ENCODE data around the gene SBSN.

SBSN gene

DNA sequence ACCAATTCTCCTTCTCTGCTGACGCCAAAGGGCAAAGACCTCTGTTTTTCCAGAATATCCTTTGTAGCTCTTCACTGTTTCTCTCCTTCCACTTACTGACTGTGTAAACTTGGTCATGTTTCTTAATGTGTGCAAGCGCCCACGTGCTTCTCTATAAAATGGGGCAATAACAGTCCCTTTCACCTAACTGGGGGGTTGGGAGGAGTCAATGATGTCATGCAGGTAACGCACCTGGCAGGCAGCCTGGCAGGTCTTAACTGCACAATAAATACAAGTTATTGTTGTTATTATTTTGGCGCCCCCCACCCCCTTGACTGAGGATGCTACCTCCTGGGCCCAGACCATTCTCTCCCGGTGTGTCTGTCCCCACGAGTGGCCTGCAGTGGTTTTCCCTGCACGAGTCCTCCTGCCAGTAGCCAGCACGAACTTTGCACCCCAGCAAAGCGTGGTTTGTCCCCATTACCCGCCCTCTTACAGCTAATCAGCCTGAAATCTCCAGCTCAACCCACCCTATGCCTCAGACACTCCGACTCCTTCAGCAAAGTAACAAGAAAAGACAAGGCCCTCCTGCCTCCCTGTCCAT lies 5.3 kb downstream of the SBSN start:
- no peak for TF ChIP-seq POU2F2 (IDR thresholded peaks at IDR 0.05; ENCODE audit: low read depth, low read length)
- no peak for TF ChIP-seq POLR2A (IDR thresholded peaks at IDR 0.05; ENCODE audit: low read depth, low read length)
- no peak for TF ChIP-seq TAF1 (IDR thresholded peaks at IDR 0.05; ENCODE audit: low read depth, low read length)
- no peak for TF ChIP-seq SPI1 (IDR thresholded peaks at IDR 0.05; ENCODE audit: low read depth, low read length)
- TF ChIP-seq PAX5 (IDR thresholded peaks at IDR 0.05; ENCODE audit: insufficient read depth, low read length, severe bottlenecking): no peak
- no peak for TF ChIP-seq POLR2AphosphoS5 (IDR thresholded peaks at IDR 0.05; ENCODE audit: low read depth, low read length)
- FAIRE-seq (no peak), DNase-seq (ENCODE audit: insufficient read length, low spot score) (no peak)

DNA sequence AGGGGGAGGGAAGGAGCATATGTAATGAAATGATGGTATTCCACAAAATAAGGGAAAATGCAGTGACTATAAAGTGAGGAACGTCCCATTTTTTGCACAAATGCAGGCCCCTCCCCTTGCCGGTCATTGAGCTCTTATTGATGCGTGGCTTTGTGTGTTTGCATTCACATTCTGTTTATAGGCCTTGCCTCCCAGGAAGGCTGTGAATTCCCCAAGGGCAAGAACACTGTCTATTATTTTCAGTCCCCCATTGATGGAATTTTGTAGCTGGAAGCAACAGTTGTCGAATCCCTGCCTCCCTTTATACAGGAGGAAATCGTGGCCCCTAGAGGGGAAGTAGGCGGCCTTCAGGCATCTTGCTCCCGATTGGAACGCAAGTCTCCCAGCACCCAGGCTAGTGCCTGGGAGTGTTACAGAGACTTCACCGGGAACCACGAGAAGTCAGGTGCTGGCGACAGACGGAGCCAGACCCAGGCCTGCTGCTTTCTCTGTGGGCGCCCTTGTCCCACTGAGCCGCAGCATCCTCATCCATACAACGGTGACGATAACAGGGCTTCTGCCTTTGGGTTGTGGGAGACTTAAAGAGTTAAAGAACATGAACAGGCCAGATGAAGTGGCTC lies 6.9 kb downstream of the SBSN start:
- TF ChIP-seq POU2F2 (IDR thresholded peaks at IDR 0.05; ENCODE audit: low read depth, low read length) (no peak), POLR2A (IDR thresholded peaks at IDR 0.05; ENCODE audit: low read depth, low read length) (no peak), SPI1 (IDR thresholded peaks at IDR 0.05; ENCODE audit: low read depth, low read length) (no peak), TAF1 (IDR thresholded peaks at IDR 0.05; ENCODE audit: low read depth, low read length) (no peak), POLR2AphosphoS5 (IDR thresholded peaks at IDR 0.05; ENCODE audit: low read depth, low read length) (no peak), PAX5 (IDR thresholded peaks at IDR 0.05; ENCODE audit: insufficient read depth, low read length, severe bottlenecking) (no peak)
- no peak for FAIRE-seq
- DNase-seq (ENCODE audit: insufficient read length, low spot score): no peak

DNA sequence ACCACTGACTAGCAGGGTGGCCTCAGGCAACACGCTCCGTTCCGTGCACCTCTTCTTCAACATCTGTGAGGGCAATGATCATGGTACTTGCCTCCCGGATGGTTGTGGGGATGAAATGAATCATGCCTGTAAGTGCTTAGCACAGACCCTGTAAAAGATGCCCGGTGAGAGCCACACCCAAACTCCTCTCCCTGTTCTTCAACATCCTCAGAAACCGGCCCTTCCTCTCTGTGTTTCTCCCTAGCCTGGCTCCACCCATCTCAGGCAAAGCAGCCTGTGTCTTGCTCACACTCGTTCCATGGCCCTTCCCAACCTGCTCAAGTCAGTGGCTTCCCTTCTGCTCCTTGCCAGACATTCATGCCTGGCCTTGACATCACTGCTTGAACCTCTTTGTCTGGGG lies 8.8 kb downstream of the SBSN start:
- DNase-seq (ENCODE audit: insufficient read length, low spot score): no peak
- no peak for FAIRE-seq
- no peak for TF ChIP-seq POU2F2 (IDR thresholded peaks at IDR 0.05; ENCODE audit: low read depth, low read length)
- TF ChIP-seq SPI1 (IDR thresholded peaks at IDR 0.05; ENCODE audit: low read depth, low read length): no peak
- TF ChIP-seq TAF1 (IDR thresholded peaks at IDR 0.05; ENCODE audit: low read depth, low read length): no peak
- no peak for TF ChIP-seq POLR2A (IDR thresholded peaks at IDR 0.05; ENCODE audit: low read depth, low read length)

DNA sequence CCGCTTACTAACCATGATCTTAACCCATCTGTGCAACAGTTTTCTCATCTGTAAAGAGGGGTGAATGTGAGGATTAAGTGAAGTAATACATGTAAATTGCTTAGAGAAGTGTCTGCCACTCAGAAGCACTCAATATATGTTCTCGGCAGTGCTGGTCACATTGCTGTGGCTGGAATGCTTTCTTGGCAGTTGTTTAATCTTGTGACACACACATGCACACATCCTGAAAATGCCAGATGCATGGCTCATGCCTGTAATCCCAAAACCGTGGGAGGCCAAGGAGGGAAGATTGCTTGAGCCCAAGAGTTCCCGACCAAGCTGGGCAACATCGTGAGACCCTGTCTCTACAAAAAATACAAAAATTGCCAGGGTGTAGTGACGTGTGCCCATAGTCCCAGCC lies 9.8 kb downstream of the SBSN start:
- TF ChIP-seq POLR2AphosphoS5 (IDR thresholded peaks at IDR 0.05; ENCODE audit: low read depth, low read length) (no peak), POU2F2 (IDR thresholded peaks at IDR 0.05; ENCODE audit: low read depth, low read length) (no peak)
- FAIRE-seq: no peak
- no peak for DNase-seq (ENCODE audit: insufficient read length, low spot score)

DNA sequence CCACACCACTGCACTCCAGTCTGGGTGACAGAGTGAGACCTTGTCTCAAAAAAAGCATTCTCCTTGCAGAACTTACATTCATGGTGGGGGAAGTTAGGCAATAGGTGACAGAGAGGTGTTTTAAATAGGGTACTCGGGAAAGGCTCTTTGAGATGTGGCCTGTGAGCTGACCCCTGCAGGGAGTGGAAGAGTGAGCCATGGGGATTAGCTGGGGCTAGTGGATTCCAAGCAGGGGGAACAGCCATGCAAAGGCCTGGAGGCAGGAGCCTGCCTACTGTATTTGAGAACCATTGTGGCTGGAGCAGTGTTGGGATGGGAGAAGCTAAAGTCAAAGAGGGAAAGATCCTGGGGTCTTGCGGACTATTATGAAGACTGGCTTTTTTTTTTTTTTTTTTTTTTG lies 10.8 kb downstream of the SBSN start:
- FAIRE-seq: no peak
- TF ChIP-seq POLR2AphosphoS5 (IDR thresholded peaks at IDR 0.05; ENCODE audit: low read depth, low read length) (no peak), POLR2A (IDR thresholded peaks at IDR 0.05; ENCODE audit: low read depth, low read length) (no peak), SPI1 (IDR thresholded peaks at IDR 0.05; ENCODE audit: low read depth, low read length) (no peak)
- DNase-seq (ENCODE audit: insufficient read length, low spot score): no peak

DNA sequence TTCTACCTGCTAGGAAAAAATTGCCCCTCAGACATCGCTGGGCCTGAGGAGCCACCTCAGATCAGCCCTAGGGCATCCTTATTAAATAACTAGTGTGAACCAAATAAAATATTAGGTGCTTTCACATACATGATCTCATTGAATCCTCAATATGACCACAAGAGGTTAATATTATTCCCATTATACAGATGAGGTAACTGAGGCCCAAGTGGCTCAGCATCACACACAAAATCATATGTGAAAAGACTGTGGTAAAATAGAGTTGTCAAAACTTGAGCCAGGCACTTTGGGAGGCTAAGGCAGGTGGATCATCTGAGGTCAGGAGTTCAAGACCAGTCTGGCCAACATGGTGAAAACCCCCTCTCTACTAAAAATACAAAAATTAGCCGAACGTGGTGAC lies 11.8 kb downstream of the SBSN start:
- TF ChIP-seq PAX5 (IDR thresholded peaks at IDR 0.05; ENCODE audit: insufficient read depth, low read length, severe bottlenecking): no peak
- TF ChIP-seq TAF1 (IDR thresholded peaks at IDR 0.05; ENCODE audit: low read depth, low read length): no peak
- no peak for TF ChIP-seq POU2F2 (IDR thresholded peaks at IDR 0.05; ENCODE audit: low read depth, low read length)
- TF ChIP-seq SPI1 (IDR thresholded peaks at IDR 0.05; ENCODE audit: low read depth, low read length): no peak
- no peak for TF ChIP-seq POLR2AphosphoS5 (IDR thresholded peaks at IDR 0.05; ENCODE audit: low read depth, low read length)
- TF ChIP-seq POLR2A (IDR thresholded peaks at IDR 0.05; ENCODE audit: low read depth, low read length): no peak
- FAIRE-seq (no peak), DNase-seq (ENCODE audit: insufficient read length, low spot score) (no peak)

DNA sequence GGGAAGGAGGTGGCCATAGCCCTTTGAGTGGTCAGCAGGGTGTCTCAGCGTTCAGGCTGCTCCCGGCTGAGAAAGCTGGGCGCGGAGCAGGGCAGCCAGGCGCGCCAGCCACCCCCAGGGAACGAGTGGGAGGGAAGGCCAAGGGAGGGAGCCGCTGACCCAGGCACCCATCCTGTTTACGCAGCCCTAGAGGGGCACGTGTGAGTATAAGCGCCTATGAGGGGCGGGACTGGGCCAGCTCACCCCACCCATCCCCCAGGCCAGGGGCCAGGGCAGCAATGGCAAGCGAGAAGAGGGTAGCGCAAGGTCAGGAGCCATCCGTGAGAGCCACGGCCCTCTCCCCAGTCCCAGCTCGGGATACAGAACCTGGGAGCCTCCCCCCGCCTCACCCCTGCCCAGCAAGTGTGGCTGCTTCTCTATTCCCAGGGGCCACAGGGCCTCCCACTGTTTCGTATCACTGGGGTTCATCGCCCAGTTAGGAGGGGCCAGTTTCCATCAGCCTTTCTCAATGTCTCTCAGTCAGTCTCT lies 13.8 kb downstream of the SBSN start:
- DNase-seq (ENCODE audit: insufficient read length, low spot score): no peak
- TF ChIP-seq POLR2AphosphoS5 (IDR thresholded peaks at IDR 0.05; ENCODE audit: low read depth, low read length) (no peak), SPI1 (IDR thresholded peaks at IDR 0.05; ENCODE audit: low read depth, low read length) (no peak), POU2F2 (IDR thresholded peaks at IDR 0.05; ENCODE audit: low read depth, low read length) (no peak), PAX5 (IDR thresholded peaks at IDR 0.05; ENCODE audit: insufficient read depth, low read length, severe bottlenecking) (no peak), TAF1 (IDR thresholded peaks at IDR 0.05; ENCODE audit: low read depth, low read length) (no peak), POLR2A (IDR thresholded peaks at IDR 0.05; ENCODE audit: low read depth, low read length) (no peak)
- FAIRE-seq: no peak

DNA sequence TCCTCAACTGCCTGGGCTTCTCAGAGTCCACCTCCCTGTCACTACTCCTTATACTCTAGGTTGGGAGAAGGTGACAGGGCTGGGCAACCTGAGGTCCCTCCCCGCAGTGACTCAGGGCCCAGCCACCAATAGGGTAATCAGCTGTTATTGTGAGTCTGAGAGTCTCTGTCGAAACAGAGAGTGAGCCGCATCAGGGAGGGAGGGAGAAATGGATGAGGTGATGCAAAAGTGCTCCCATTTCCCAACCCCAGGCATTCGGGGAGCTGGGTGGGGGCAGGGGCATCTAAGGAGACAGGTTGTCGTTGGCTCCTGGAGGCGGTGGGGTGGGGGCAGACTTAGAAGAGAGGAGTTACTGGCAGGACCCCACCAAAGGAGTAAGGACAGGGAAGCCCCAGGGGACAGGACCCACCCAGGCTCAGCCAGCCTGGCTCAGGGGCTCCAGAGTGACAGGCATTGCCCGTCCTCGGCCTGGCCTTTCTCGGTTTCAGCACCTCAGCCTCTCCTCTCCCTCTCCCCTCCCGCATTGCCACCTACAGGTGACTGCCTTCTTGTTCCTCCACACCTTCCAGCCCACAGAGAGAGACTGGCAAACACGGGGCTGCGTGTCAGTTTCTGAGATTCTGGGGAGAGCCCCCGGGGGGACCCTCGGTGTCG lies 14.4 kb downstream of the SBSN start, which contains the start of gene DMKN:
Gene DMKN (minus strand): TSS at position 22 of the 654 bp plus-strand sequence. CDS start 174 bp downstream, outside the sequence.
- DNase-seq (ENCODE audit: insufficient read length, low spot score) (no peak), FAIRE-seq (no peak)
- TF ChIP-seq POLR2A (IDR thresholded peaks at IDR 0.05; ENCODE audit: low read depth, low read length): no peak
- no peak for TF ChIP-seq SPI1 (IDR thresholded peaks at IDR 0.05; ENCODE audit: low read depth, low read length)

DNA sequence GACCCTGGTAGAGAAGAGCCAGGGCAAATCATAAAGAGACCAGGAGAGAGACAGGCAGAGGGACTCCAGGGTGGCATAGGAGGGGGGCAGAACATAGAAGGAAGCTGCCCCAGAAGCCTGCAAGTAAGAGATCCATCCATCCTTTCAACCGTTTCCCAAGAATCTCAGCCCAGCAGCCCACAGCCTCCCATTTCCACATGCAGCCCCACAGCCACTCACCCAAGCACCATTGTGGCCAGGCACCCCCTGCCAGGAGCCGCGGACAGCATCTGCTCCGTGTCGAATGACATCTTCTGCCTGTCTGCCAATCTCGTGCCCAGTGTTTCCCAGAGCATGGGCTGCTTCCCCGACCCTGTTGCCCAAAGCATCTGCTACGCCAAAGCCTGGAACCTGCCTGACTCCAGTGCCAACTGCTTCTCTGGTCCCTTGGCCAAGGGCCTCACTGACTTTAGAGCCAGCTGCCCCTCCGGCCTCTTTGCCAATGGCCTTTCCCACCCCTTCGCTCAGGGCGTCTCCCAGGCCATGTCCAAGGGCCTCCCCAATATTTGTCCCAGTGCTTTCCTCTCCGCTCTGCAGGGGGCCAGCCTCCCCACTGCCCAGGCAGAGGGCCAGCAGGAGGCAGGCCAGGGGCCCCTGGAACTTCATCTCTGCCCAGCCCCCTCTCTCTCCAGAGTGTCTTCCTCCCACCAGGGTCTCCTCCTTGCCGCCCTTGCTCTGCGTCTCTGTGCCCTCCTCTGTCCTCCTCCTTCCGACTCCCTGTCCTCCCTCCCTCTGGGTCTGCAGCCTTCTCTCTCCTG lies 15.1 kb downstream of the SBSN start:
- FAIRE-seq (no peak), DNase-seq (ENCODE audit: insufficient read length, low spot score) (no peak)
- no peak for TF ChIP-seq TAF1 (IDR thresholded peaks at IDR 0.05; ENCODE audit: low read depth, low read length)
- no peak for TF ChIP-seq POLR2A (IDR thresholded peaks at IDR 0.05; ENCODE audit: low read depth, low read length)
- no peak for TF ChIP-seq PAX5 (IDR thresholded peaks at IDR 0.05; ENCODE audit: insufficient read depth, low read length, severe bottlenecking)
- TF ChIP-seq POLR2AphosphoS5 (IDR thresholded peaks at IDR 0.05; ENCODE audit: low read depth, low read length): no peak
- TF ChIP-seq POU2F2 (IDR thresholded peaks at IDR 0.05; ENCODE audit: low read depth, low read length): no peak
- TF ChIP-seq SPI1 (IDR thresholded peaks at IDR 0.05; ENCODE audit: low read depth, low read length): no peak
